Effector CD8-positive, alpha-beta T cell (primary cell): Measurements from ENCODE around the gene PPP2R2D.

ENCODE experiments used
- DNase-seq: peaks from one replicate; lab custom pipeline; 2025; lab: John Stamatoyannopoulos, UW

The PPP2R2D gene

DNA sequence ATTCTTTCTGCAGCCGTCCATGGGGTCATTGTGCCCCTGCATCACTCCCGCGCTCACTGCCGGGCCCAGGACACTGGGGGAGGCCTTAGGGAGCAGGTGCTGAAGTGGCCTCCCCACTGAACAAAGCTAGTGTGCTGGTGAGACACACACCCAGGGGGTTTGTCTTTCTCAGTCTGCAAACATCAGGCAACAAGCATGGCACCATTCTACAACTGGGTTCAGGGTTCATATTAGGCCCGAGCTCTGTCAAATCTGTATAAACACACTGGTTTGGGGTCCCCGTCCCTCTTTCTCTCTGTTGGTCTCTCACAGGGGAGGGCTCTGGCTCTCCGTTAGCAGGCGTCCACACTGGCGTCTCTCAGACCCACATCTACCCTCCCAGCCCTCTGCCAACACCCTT is 11.1 kb upstream of the PPP2R2D start:
- no peak for DNase-seq

DNA sequence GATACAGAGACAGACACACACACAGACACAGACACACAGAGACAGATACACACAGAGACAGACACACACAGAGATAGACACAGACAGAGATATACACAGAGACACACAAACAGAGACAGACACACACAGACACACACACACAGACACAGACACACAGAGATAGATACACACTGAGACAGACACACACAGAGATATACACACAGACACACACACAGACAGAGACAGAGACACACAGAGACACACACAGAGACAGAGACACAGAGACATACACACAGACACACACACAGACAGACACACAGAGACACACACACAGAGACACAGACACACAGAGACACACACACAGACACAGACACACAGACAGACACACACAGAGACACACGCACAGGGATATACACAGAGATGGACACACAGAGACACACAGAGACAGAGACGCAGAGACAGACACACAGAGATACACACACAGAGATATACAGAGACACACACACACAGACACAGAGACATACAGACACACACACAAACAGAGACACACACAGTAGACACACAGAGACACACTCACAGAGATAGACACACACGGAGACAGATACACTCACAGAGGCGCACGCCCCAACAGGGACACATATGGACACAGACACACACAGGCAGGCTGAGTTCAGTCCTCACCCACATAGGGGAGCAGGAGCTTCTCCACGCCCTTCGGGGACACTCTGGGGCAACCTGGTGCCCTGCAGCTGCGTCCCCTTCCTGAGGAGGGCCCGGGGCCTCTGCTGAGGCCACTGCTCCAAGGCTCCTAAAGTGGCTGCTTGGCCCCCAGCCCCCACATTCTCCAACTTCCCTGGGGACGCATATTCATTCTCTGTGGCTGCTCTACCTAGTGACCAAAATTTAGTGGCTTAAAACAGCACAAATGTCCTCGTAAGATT is 10.3 kb upstream of the PPP2R2D start:
- no peak for DNase-seq

DNA sequence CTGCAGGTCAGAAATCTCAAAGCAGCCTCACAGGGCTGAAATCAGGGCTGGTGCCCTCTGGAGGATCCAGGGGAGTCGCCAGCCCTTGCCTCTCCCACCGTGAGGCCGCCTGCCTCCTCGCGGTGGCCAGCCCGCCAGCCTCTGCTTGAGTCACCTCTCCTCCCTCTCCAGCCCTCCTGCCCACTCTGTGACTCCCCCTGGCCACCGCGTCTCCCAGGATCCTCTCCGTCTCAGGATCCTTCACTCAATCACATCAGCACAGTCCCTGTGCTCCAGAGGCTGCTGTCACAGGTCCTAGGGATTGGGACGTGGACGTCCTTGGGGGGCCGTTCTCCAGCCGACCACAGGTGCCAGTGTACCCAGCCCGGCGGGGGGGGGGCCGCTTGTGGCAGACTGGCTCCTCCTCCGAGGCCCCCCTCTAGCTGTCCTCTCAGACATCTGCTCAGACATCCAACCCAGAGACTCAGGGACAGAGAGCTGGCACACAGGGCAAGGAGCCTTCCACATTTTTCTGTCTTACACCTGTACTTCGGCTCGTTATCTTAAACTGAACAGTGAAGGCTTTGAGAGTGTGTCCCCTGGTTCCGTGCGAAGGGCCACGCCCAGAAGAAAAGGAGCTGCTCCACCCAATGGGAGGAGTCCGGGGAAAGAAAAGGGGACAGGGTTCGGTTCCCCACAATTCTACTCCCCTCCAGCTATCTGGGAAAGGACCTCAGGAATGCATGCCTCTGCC is 9.4 kb upstream of the PPP2R2D start:
- DNase-seq: no peak

DNA sequence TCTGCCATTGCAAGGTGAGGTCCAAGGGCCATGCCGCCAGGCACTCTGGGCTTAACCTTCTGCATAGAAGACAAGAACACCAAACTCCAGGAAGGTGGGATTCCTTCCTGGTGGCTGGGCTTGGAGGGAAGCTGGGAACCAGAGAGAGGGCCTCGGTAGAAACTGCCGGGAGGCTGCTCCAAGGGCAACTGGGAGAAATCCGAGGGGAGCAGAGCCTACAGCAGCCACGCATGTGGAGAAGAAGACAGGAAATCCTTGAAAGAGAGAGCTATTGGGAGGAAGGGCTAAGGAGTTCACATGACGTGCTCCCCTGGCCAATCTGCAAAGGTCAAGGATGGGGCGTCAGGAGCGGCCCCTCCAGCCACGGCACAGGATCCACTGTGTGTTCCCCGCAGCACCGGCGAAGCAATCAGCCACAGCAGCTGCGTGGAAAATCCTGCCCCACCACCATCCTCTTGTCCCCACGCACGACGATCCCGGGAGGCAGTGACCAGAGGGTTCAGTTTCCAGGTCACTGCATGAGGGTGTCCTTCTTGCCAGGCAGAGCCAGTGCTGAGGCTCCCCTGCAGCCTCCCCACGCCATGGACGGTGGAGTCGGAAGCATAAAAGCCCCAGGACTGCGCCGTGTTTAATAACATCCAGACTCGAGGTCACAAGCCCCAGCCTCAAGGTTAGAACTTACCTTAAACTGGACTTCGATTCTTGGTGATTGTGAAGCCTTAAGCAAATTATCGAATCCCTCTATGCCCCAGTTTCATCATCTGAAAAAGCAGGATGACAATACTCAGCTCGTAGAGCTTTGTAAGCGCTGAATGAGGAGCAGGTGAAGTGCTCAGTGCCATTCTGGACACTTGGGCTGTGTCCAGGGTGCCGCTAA is 8.6 kb upstream of the PPP2R2D start:
- DNase-seq: no peak

DNA sequence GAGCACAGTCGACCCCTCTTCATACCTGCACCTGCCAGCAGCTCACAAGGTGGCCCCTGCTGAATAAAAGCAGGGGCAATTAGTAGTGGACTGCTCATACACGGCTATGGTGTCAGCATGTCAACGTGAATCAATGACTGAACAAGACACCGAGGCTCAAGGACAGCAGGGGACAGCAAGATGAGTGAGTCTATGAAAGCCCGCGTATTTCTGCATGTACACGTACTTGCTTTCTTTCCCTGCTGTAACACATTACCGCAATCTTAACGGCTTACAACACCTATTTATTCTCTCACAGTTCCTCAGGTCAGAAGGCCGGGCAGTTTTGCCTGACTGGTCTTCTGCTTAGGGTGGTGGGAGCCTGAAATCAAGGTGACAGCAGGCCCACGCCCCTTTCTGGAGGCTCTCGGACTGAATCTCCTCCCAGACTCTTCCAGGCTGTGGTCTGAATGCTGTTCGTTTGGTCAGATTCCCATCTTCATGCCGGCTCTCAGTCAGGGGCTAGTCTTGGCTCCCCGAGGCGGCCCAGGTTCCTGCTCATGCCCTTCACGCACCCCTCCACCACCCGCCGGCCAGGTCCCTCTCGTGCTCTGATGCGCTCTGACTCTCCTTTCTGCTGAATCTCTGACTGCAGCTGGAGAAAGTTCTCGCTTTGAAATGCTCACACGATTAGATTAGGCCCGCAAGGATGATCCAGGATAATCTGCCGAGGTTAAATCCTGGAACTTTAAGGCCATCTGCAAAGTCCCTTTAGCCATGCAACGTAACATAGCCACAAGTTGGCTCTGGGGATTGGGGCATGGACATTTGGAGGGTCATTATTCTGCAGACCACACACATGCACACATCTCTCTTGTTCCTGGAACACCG is 7.8 kb upstream of the PPP2R2D start:
- no peak for DNase-seq

DNA sequence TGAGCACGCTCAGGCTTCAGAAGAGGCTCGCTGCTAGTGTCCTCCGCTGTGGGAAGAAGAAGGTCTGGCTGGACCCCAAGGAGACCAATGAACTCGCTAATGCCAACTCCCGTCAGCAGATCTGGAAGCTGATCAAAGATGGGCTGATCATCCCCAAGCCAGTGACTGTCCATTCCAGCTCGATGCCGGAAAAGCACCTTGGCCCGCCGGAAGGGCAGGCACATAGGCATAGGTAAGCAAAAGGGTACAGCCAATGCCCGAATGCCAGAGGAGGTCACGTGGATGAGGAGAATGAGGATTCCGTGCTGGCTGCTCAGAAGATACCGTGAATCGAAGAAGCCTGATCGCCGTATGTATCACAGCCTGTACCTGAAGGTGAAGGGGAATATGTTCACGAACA is 5.7 kb upstream of the PPP2R2D start:
- no peak for DNase-seq

DNA sequence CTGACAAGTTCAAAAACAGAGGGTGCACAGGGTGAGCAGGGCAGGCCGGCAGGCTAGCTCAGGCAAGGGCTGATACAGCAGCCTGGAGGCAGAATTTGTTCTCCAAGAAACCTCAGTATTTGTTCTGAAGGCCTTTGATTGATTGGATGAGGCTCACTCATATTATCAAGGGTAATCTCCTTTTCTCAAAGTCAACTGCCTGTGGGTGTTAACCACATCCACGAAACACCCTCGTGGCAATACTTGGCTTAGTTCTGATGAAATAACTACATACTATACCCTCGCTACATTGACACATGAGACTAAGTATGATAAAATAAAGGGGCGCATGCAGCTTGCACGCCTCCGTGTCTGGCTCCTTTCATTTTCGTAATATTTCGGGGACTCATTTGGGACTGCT is 4.4 kb upstream of the PPP2R2D start:
- no peak for DNase-seq

DNA sequence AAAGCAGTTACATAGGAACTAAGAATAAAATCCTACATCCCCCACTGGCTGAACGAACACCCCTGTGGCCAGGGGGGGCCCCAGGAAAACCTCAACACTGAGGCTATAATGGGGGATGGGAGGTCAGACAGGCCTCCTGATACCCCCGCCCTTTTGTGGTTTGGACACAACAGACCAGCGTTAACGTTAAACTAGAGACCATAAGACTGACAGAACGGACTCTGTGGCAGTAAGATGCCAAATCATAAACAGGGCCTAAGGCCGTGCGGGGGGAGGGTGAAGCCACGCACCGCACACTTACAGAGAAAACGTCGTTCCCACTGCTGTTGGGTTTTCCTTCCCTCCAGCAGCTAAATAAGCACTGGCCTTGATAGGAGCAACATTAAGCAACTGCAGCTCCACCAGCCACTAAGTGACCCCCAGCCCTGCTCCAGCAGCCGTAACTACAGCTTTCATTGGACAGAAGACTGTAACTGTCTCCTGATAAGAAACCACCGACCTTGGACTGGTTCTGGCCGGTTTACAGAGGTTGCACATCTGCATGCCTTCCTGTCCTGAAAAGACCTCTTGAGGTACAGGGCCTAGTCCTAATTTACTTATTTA is 3.4 kb upstream of the PPP2R2D start:
- no peak for DNase-seq

DNA sequence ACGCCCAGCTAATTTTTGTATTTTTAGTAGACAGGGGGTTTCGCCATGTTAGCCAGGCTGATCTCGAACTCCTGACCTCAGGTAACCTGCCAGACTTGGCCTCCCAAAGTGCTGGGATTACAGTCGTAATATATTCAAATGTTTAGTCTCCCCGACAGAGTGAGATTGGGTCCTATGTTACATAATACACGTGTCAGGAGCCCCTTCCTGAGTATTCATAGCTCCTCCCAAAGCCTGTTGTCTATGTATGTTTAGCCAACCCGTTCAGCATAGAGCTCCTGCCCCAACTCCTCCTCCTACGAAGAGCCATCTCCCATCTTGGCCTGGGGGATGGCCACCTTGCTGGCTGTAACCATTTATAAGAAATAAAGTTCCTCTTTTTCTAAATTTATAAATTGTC is 2.7 kb upstream of the PPP2R2D start:
- DNase-seq: no peak

DNA sequence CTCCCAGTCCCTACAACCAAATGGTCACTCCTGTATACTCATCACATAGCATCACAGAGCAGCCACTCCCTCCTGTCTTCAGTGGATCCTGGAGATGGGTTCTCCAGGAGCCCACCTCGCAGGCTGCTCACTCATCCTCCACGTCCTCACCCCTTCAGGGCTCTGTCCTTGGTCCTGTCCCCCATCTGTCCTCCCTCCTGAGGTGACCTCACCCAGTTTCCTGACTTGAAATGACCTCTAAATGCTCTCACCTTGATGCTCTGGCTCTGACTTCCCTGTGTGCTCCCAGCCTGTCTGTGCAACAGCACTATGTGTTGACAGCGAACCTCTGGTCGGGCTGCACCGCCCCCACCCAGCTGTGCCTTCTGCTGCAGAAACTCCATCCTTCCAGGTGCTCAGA is 2.1 kb upstream of the PPP2R2D start:
- DNase-seq: no peak

DNA sequence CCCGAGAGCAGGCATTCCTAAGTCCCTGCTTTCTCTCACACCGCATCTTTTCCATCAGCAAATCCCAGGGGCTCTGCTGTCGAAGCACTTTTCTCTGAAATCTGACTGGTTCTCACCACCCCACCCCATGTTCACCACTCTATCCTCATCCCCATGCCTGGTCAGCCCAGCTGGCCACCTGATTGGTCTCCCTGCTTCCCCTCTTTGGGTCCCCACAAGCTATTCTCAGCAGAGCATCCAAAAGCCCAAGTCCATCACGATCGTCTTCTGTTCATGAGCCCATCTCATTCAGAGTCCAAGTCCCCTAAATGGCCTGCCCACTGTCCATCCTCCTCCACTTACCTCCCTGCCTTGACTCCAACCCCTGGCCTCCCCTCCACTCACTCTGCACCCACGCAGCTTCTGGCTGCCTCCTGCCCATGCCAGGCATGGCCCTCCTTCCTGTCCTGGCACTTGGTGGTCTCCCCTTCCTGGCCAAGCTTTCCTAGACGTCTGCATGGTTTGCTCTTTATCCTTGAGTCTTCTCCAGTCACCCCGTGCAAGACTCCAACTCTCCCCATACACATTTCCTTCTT is 1.6 kb upstream of the PPP2R2D start:
- no peak for DNase-seq

DNA sequence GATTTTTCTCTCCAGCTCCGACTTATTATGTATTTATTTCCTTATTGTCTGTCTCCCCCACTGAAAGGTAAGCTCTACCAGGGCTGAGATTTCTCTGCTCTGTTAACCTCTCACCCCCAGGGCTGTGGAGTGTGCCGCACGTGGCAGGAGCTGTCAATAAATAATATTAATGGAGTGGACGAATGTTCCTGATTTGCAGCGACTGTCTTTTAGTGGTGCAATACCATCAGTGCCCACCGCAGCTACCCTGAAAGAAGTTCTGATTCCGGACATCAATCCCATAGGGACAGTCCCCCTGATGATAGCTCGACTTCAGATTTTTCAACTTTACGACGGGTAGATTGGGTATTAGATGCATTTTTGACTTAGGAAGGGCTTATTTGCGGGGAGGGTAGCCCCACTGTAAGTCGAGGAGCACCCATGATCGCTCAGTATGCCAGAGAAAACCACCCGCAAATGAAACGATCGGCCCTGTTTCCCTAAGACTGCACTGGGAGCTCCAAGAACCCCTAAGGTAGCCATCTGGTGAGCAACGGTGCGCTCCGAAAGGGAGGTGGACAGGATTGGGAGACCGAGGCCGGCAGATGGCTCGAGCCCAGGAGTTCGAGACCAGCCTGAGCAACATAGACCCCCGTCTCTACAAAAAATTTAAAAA is 986 bp upstream of the PPP2R2D start:
- no peak for DNase-seq

DNA sequence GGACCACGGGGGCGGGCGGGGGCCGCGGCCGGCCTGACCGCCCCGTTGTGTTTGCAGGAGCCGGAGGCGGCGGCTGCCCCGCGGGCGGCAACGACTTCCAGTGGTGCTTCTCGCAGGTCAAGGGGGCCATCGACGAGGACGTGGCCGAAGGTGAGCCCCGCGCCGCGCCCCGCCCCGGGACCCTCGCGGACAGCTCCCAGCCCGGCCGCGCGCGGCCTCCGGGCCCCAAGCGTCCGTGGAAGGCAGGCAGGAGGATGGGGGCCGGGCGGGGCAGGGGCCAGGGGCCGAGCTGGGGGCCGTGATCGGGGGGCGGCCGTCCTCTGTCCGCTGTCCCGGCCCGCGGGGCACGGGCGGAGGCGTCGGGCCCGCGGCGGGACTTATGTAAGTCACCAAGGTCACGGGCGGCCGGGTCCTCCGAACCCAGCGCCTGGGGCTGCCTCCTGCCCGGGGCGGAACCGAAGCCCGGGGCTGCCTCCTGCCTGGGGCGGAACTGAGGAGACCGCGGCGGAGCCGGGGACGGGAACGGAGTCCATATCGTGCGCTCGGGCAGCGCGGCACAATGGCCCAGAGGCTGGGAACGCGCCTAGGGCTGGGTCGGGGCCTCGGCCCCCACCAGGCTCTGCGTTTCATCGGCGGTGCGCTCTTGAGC is 497 bp downstream of the PPP2R2D start:
- DNase-seq: no peak

DNA sequence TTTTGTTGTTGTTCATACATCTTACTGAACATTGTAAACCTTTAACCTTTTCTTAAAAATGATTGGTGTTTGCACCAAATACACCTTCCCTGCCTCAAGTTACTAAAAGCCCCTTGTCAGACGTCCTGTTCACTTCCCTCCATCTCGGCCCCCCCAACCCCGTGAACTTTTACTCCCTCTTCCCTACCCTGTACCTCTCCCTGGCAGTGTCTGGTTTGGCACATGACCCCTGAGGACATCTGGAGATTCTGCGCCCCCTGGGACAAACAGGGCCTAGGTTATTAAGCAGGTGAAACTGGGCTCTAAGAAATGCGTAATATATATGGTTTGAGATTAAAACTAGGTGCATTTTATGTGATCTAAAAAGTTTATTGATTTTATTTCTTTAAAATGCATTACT is 1.4 kb downstream of the PPP2R2D start:
- no peak for DNase-seq

DNA sequence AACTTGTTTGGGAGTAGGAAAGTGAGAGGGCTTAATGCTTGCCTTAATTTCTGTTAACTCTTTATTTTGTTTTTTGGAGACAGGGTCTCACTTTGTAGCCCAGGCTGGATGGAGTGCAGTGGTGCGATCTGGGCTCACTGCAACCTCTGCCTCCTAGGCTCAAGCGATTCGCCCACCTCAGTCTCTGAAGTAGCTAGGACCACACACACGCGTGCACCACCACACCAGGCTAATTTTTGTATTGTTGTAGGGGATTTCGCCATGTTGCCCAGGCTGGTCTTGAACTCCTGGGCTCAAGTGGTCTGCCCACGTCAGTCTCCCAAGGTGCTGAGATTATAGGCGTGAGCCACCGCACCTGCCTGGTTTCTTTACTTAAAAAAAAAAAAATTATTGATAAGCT is 1.9 kb downstream of the PPP2R2D start:
- no peak for DNase-seq

DNA sequence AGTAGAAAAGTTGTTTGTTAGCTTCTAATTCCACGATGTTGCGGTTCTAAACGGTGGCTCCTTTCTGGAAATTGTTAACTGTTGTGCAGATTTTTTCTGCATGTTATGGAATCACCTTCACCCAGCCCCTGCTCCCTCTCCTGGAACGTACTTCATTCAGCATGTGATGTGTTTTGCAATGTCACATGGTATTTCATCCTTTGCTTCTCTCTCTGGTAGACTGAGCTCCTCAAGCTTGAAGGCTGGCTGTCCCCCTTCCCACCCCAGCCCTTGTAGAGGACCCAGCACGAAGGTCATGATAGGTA is 4.4 kb downstream of the PPP2R2D start:
- DNase-seq: no peak

DNA sequence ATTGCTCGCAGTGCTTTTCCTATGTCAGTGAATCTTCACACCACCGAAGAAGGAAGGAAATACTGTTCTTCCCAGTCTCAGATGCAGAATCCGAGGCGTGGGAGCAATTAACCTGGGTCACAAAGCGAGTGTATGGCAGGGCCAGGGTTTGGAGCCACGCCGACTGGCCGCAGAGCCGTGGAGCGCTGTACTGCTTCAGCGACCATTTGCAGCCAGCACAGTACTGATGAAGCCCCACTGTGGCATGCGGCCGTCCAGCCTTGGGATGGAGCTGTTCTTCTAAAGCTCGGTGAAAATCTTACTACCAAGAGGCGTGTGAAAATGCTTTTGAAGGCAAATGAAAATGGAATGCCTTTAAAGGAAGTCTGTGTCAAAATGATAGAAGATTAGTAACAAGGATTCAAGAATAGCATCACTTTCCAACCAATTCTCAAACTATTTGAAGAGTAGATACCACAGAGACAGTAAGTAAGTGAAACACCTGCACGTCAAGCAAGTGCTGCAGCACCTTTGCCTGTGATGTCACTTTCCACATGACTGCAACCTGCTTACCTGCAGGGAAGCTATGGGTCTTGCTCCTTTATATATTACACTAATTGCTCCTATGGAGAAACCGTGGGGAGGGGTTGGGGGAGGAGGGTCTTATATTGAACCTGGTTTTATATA is 4.9 kb downstream of the PPP2R2D start:
- no peak for DNase-seq

DNA sequence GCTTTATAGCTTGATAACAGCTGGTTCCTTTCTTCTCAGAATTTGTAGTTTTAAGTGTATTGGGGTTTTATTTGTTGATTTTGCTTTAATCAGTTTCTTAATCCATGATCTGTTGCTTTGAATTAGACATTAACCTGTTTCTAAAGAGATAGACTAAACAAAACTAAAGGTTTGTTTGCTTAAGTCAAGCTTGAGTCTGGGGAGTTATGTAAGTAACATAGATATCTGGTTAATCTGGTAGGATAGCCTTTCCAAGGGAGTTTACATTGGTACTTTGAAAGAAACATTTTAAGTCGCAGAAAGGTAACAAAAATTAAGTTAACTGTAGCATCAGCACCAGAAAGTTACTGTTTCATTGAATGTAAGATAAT is 5.4 kb downstream of the PPP2R2D start:
- no peak for DNase-seq

DNA sequence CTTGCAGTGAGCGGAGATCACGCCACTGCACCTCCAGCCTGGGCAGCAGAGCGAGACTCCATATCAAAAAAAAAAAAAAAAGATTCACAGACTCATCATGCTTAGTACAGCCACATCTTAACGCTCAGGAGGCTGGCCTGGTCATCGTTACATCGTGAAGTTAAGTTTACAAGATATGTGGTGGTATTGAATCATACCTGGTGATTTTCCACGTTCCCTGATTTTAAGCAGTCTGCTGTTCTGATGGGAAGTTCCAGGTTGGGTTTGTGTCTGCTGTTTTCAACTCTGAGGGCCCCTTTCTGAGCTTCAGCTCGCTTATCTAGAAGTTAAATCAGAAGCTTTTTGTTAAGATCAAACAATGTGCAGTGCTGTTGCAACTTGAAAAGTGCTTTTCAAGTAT is 6.9 kb downstream of the PPP2R2D start:
- DNase-seq: no peak
